ENCODE data around the gene SCAND1.

Gene SCAND1

GRCh38 chr20:35903843-35904242 is 50.5 kb downstream of the SCAND1 start:
- no peak for DNase-seq

Data from Kasumi-1 (cell line).